GM18951 (cell line): Measurements from ENCODE around the gene NUDT3.

Source experiments
- POLR2A ChIP-seq: IDR thresholded peaks from 4 replicates; pipeline ENCODE4 v1.6.1; 2011; ENCODE audit warnings: mild to moderate bottlenecking; ENCODE audit not compliant: insufficient read length, insufficient read depth; ENCODE audit errors: extremely low read depth
- in situ Hi-C: fragments of 300-500 bp; cut with MboI; formaldehyde crosslinking; loops from one replicate; pipeline ENCODE4 v1.12.0; 2022; ENCODE audit warnings: low sequenced_read_pairs, mixed read lengths, inconsistent platforms; ENCODE audit not compliant: unreplicated experiment

The NUDT3 gene

DNA sequence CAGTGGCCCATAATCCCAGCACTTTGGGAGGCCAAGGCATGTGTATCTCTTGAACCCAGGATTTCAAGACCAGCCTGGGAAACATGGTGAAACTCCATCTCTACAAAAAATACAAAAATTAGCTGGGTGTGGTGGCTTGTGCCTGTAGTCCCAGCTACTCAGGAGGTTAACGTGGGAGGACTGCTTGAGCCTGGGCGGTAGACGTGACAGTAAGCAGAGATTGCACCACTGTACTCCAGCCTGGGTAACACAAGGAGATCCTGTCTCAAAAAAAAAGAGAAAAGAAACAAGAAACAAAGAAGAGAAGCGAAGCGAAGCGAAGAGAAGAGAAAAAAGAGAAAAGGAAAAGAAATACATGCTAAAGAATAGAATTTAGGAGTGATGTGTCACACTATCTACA is 69.2 kb downstream of the NUDT3 start:
- no peak for TF ChIP-seq POLR2A
- in situ Hi-C loops: no loop called here

DNA sequence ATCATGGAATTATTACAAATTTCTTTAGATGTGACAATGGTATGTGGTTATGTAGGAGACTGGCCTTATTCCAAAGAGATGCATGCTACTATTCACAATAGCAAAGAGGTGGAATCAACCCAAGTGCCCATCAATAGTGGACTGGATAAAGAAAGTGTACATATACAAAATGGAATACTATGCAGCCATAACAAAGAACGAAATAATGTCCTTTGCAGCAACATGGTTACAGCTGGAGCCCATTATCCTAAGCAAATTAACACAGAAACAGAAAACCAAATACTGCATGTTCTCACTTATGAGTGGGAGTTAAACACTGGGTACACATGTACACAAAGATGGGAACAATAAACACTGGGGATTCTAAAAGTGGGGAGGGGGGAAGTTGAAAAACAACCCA is 69.7 kb downstream of the NUDT3 start:
- no peak for TF ChIP-seq POLR2A
- in situ Hi-C loops: no loop called here

DNA sequence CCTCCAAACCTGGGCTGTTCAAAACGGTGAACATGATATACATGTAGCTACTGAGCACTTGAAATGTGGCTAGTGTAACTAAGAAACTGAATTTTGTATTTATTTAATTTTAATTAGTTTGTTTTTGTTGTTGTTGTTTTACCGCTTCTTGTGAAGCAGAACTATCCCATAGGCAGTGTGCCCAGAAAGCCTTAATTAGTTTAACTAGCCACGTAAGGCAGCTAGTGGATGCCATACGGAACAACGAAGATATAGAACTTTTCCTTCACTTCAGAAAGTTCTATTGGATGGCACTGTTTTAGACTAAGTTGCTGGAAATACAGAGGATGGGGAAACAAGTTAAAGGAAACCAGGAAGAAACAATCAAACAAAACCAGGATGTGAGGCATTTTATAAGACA is 70.6 kb downstream of the NUDT3 start:
- no peak for TF ChIP-seq POLR2A
- in situ Hi-C loops: no loop called here

DNA sequence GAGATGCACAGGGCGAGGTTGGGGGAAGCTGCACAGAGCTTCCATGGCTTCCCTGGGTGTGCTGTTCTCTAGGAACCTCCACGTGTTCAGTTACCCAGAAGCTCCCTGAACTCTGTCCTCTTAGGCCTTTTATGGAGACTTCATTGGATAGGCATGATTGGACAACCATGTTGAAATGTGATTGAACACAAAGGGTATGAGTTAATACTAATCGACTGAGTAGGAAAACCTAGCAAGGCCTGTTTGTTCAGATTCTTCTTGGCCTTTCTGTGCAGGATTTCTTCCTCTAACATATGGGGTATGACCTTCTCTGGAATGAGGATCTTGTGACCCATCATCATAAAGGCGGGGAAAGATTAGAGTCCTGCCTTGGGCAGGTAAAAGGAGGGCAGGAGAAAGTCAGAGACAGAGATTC is 73.0 kb downstream of the NUDT3 start:
- in situ Hi-C loops: no loop called here
- TF ChIP-seq POLR2A: no peak

DNA sequence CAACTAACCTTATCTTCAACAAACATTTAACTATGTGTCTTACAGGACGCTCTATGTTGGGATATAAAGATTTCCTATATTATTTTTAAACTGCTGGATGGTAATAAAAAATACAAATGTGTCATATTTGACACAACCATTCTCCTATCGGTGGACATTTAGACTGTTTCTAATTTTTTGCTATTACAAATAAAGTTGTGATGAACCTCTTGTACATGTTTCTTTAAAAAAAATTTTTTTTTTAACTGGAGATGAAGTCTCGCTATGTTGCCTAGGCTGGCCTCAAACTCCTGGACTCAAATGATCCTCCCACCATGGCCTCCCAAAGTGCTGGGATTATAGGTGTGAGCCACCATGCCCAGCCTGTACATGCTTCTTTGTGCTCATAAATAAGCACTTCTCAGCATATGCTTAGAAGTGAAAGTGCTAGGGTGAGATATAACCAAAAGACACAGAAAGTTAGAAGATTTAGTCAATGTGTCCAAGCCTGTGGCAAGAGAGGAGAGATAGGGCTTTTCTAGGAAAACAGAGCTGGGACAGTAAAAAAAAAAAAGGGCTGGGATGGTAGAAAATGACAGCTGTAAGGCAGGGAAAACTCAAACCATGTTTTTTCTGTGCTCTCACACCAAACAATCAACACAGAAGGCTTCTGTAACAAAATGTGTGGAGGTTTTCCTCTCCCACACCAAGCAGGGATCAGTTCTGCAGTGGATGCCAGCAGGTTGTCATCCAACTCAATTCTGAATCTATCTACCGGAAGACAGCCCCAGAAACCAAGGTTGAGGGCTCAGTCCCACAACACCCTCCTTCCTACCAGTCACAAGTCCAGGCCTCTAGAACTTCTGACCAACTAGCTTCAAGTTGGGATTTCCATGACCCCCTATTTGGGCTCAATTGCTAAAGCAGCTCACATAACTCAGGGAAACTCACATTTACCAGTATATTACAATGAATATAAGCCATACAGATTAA is 73.7 kb downstream of the NUDT3 start:
- TF ChIP-seq POLR2A: no peak
- in situ Hi-C loops: no loop called here

DNA sequence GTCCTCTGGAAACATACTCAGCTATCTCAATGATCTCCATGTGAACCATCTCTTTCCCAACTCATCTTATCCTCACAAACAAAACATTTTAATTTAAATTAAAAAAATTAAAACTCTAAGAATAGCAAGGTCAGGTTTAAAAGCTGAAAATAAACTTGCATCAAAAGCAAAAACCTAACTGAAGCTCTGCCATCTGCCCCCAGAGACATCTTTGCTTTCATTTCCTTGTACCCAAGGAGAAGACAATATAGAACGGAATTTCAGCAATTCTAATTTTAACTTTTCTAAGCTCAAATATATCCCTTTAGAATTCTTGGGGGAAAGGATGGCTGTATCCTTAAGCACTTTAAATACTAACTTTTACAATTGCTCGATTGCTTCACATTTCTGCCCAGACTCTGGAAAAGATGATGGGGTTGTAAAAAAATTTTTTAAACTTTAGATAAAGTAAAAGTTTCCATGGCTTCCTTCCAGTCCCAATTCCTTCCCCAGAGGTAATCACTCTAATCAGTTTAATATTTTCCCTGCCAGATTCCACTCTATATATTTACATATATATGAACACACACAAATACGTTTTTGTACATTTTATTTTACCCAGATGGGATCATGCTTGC is 74.5 kb downstream of the NUDT3 start:
- TF ChIP-seq POLR2A: no peak

DNA sequence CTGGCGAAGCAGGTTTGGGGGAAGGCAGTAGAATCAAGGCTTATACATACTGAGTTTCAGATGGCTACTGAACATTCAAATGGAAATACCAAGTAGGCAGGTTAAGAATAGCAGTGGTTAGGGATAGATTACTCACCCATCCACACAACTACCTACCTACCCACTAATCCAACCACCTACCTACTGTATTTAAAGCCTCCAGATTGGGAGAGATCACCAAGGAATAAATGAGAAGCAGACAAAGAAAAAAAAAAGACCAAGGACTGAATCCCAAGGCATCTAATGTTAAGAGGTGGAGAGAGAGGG is 75.3 kb downstream of the NUDT3 start:
- TF ChIP-seq POLR2A: no peak
- in situ Hi-C loops: no loop called here

More for the DNA sequence above, 74.5 kb downstream of the NUDT3 start:
- in situ Hi-C loops: no loop called here

DNA sequence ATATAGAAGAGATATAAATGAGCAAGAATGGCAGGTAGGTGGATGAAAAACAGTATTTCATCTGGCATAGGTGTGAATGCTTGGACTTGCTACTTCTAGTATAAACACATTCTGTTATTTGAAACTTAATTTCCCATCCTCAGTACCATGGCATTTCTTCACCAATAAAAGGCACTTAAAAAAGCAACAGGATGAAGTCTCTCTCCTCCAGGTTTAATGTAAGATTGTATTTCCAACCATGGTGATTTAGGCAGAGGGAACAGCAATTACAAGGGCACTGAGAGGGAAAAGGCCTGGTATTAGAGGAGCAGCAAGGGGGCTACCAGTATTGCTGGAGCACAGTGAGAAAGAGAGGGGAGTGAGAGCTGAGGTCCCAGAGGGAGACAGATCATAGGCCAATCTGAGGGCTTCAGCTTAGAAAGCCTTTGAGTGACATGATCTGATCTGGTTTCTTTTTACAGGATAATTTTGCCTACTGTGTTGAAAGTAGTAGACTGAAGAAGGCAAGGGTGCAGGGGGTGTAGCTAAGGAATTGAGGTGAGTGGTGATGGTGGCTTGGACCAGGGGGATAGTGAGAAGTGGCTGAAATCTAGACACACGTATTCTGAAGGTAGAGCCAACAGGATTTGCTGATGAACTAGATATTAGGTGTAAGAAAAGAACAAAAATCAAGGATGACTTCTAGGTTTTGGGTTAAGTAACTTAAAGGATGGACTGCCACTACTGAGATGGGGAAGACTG is 75.9 kb downstream of the NUDT3 start:
- TF ChIP-seq POLR2A: no peak
- in situ Hi-C loops: no loop called here

DNA sequence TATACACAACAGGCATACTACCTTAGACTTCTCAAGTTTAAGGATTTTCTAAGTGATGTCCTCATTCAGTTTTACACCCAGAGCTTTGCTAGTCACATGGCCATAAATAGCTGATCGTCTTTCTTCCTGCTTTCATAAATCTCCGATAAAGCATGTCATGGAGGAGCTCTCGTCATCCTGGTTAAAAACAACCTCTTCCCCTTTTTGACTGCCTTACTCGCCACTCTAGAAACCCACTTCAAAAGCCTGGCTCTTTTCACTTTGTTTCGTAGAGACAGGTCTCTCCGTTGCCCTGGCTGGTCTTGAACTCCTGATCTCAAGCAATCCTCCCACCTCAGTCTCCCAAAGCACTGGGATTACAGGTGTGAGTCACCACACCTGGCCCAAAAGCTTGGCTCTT is 76.7 kb downstream of the NUDT3 start:
- TF ChIP-seq POLR2A: no peak

DNA sequence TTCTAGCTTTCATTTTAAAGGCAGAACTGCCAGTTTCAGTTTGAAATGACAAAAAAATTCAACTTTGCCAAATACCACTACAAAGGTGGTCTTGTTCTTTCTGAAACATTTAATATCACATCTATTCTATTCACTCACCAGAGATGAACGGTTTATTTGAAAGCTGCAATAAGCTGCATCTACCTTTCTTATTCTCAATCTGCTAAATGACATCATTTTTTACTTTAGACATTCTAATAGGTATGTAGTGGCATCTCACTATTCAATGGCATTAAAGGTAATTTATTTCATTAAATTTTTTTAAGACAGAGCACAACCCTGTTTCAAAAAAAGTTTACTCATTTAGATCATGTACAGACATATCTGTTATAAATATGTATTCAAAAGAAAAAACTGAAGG is 77.2 kb downstream of the NUDT3 start:
- TF ChIP-seq POLR2A: no peak
- in situ Hi-C loops: no loop called here

More for the DNA sequence above, 76.7 kb downstream of the NUDT3 start:
- in situ Hi-C loops: no loop called here

DNA sequence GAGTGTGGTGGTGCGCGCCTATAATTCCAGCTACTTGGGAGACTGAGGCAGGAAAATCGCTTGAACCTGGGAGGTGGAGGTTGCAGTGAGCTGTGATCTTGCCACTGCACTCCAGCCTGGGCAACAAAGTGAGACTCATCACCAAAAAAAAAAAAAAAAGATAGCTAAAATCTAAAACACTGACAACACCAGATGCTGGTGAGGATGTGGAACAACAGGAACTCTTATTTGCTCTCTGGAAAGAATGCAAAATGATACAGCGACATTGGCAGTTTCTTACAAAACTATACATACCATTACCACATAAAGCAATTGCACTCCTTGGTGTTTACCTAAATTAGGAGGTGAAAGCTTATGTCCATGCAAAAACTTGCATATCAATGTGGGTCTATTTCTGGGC is 80.2 kb downstream of the NUDT3 start:
- in situ Hi-C loops: no loop called here
- no peak for TF ChIP-seq POLR2A

DNA sequence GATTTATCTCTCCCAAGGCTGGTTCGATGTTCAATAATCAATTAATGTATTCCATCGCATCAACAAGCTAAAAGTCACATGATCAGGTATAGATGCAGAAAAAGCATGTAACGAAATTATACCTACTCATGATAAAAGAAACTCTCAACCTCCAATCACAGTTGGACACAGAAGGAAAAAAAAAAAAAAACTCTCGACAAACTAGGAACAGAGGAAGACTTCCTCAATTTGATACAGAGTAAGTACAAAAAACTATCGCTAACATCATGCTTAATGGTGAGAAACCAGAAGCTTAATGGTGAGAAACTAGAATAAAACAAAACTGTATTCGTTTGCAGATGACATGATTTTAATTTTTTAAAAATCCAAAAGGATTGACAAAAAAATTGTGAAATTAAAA is 81.7 kb downstream of the NUDT3 start:
- TF ChIP-seq POLR2A: no peak
- in situ Hi-C loops: no loop called here

DNA sequence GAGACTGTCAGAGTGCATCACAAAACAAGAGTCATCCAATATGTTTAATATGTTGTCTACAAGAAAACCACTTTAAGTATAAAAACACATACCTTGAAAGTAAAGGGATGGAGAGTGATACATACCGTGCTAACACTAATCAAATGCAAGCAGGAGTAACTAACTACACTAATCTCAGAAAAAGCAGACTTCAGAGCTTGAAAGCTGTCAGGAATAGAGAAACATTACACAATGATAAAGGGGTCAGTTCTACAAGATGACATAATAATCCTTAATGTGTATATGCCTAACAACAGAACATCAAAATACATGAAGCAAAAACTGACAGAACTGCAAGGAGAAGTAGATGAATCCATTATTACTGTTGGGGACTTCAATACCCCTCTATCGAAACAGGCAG is 84.0 kb downstream of the NUDT3 start:
- TF ChIP-seq POLR2A: no peak
- in situ Hi-C loops: no loop called here
